LNCaP clone FGC (cell line): Measurements from ENCODE around the gene KLHL30.

ENCODE experiments used
- DNase-seq: peaks from one replicate; pipeline ENCODE4 v3.0.0-alpha.2; 2011; ENCODE audit warnings: low read depth
- H3K4me3 ChIP-seq: 2 replicates; pipeline ENCODE4 v1.5.1; 2011; ENCODE audit warnings: mild to moderate bottlenecking, low read depth, low read length, control low read depth
- TF ChIP-seq, protein P1 (sequence below): IDR thresholded peaks from 2 replicates; pipeline ENCODE4 v1.5.1; 2012; ENCODE audit warnings: mild to moderate bottlenecking; ENCODE audit not compliant: control insufficient read depth, insufficient read depth; ENCODE audit errors: extremely low read depth

The KLHL30 gene

DNA sequence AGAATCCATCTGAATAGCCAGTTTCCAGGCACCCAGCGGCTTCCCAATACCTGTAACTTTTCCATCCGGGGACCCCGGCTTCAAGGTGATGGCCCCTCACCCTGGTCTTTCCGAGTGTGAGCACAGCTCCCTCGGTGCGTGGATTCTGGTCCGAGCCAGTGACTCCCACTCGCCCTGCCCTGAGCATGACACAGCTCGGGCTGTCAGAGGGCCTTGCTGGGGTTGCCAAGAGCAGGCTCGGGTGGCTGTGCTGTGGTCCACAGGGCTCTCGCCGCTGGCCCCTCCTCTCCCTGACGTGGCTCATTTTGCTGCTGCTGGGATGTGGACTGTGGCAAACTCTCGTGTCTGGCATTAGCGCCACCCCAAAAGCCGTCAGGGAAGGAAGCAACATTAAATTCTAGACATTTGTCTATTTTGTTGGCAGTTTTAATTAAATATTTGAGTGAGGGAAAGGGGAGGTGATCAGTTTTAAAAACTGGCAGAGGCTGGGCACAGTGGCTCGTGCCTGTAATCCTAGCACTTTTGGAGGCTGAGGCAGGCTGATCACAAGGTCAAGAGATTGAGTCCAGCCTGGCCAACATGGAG lies 43.9 kb upstream of the KLHL30 start:
- TF ChIP-seq, protein P1, sequence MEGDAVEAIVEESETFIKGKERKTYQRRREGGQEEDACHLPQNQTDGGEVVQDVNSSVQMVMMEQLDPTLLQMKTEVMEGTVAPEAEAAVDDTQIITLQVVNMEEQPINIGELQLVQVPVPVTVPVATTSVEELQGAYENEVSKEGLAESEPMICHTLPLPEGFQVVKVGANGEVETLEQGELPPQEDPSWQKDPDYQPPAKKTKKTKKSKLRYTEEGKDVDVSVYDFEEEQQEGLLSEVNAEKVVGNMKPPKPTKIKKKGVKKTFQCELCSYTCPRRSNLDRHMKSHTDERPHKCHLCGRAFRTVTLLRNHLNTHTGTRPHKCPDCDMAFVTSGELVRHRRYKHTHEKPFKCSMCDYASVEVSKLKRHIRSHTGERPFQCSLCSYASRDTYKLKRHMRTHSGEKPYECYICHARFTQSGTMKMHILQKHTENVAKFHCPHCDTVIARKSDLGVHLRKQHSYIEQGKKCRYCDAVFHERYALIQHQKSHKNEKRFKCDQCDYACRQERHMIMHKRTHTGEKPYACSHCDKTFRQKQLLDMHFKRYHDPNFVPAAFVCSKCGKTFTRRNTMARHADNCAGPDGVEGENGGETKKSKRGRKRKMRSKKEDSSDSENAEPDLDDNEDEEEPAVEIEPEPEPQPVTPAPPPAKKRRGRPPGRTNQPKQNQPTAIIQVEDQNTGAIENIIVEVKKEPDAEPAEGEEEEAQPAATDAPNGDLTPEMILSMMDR: no peak
- no peak for DNase-seq
- H3K4me3 ChIP-seq: no peak overlapping the region

DNA sequence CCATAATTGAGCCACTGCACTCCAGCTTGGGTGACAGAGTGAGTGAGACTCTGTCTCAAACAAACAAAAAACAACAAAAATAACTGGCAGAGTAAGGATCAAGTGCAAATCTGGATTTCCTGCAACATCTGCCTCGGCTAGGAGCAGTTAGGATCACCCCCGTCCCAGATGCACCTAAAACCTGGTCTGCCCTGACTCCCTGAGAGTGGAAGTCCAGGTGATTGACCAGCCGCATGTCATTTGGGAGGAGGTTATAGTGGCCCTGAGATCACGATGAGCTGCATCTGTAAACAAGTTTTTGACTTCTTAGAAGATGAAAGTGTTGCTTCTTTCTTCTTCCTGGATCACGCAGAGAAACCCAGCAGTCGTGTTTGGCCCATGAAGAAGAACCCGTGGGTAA lies 43.3 kb upstream of the KLHL30 start:
- TF ChIP-seq, protein P1: no peak
- H3K4me3 ChIP-seq: no peak overlapping the region
- no peak for DNase-seq

DNA sequence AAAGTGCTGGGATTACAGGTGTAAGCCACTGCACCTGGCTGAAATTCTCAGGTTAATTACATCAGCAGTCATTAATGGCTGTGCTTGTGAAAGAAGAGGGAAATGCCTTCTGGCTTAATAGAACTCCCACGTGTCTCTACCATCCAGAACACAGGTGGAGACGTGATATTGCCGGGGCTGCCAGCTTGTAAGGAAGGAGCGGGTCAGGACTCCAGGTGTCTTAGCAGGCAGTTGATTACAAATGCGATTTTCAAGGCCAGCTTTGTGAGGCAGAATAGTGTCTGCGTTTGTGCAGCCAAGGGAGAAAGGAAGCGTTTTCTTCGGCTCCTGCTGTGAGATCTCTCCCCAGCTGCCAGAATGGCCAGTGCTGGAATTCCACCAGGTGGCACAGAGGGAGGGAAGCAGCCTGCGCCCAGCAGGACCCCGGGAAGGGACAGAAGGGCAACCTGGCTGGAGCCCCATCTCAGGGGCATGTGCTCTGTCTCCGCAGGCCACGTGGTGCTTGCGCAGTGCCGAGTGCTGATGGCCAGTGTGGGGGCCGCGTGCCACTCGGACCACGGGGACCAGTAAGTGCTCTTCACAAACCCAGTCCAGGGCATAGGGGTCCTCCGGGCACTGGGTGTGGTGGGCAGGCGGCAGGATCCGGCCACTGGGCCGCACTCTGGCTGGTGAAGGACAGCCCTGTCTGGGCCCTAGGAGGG lies 42.0 kb upstream of the KLHL30 start:
- H3K4me3 ChIP-seq: no peak overlapping the region
- DNase-seq: no peak
- TF ChIP-seq, protein P1: no peak

DNA sequence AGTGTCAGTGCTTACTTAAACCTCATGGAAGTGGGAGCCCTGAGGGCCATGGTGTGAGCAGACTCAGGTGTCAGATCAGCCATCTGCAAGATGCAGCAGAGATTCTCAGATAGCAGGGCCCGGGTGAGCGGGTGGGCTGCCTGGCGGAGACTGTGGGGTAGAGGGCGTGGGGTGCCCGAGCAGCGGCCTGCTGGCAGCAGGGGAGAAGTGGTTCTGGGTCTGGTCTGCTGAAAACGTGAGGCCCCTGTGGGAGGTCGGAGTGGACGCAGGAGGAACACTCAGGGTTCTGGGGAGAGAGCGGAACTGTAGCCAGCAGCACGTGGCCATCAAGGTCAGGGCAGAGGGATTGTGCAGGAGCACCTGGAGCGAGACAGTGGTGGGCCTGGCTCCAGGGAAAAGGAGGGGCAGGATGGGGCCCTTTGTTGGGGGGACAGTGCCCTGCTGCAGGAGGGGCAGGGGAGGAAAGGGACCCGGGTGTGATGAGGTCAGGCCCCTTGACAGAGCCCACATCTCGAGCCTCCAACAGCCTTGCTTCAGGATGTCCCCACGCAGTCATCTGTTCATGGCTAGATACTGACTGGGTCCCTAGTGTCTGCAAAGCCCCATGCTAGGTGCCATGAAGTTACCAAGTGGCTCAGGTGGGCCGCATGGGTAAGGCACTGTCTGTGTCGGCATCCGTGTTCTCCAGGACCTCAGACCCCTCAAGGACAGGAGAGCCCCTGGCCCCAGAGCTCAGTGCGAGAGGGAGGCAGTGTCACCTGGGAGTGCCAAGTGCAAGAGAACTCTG lies 41.1 kb upstream of the KLHL30 start:
- TF ChIP-seq, protein P1: no peak
- no peak overlapping the region for H3K4me3 ChIP-seq
- no peak for DNase-seq

DNA sequence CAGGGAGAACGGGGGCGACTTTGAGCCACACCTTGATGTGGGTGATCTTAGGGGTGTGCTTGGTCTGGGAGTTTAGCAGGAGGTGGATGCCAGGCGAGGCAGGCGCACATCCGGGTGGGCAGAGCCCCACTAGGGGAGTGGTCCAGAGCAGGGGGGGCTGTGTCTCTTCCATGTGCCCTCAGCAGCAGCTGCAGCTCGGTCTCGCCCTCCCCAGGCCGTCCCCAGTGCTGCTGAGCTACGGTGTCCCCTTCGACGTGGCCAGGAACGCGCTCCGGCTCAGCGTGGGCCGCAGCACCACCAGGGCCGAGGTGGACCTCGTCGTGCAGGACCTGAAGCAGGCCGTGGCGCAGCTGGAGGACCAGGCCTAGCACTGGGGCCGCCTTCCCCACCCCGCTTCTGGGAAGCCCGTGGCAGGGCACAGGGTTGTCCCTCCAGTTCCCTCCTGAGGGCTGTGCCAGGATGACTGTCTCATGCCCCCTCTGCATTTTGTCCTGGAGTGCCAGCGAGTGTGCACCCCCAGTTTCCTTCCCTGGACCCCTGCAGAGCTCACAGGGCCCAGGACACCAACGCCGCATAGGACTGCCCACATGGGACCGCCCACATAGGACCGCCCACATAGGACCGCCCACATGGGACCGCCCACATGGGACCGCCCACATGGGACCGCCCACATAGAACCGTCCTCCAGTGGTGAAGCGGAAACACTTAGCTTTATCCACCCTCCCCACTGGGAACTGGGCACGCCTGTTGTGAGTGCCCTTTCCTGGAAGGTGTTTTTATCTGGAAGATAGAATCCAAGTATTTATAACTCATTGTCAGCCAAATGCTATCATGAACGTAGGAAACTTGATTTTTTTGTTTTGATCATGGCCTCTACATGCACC lies 40.2 kb upstream of the KLHL30 start:
- no peak overlapping the region for H3K4me3 ChIP-seq
- peak; percentile 72 for DNase-seq
- TF ChIP-seq, protein P1: no peak

DNA sequence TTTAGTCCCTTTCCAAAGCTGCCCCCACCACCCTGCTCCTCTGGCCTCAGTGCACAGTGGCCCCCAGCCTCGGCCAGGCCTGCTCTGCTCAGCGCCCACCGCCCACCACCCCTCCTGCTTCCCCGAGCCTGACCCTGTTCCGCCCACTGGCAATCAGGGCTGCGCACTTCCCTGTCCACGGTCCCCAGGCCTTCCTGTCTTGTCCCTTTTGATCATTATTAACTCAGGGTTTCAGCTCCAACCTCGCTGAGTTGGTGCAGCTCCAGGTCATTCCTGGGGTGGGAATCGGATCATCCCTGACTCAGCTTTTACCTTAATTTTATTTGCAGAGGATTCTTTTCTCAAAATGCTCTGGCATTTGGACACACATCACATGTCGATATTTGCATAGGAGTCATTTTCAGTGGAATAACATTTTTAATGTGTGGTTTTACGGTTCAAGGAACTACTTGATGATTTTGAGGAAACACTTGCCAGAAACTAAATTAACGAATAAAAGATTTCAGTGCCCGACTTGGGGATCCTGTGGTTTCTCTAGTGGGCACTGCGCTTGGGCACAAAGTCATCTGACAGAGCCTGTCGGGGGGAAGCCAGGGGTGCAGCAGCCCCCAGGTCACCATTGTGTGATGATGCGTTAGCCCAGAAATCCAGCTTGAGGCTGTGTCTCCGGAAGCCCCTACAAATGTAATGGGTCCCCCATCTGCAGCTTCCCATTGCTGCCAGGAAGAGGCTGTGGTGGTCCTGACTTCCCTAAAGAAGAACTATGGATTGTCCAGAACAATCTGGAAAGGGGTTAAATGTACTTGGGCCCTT lies 39.4 kb upstream of the KLHL30 start:
- no peak for DNase-seq
- no peak overlapping the region for H3K4me3 ChIP-seq
- TF ChIP-seq, protein P1: no peak
